Nephron progenitor cell (in vitro differentiated cells): ENCODE data around the gene UAP1L1.
A peak's percentile ranks its signal among the peaks of the same experiment; 100 is the strongest.
"Not testable (repeated sequence)": the region's sequence is repeated elsewhere in the genome, so short reads cannot be mapped to it uniquely, and the experiment has no call there.

Source experiments
- DNase-seq: peaks from one replicate; pipeline ENCODE4 v3.0.0; 2021
- H3K27ac Mint-ChIP-seq: 2 replicates; pipeline ENCODE4 v1.8.0; 2021; ENCODE audit warnings: mild to moderate bottlenecking, moderate library complexity, mixed read lengths
- H3K27me3 Mint-ChIP-seq: 2 replicates; pipeline ENCODE4 v1.8.0; 2021; ENCODE audit warnings: mild to moderate bottlenecking, low read depth, mixed read lengths; ENCODE audit not compliant: poor library complexity
- H3K36me3 Mint-ChIP-seq: 2 replicates; pipeline ENCODE4 v1.8.0; 2021; ENCODE audit warnings: low read depth, mixed read lengths
- H3K4me1 Mint-ChIP-seq: 2 replicates; pipeline ENCODE4 v1.8.0; 2021; ENCODE audit warnings: mixed read lengths
- H3K4me3 Mint-ChIP-seq: 2 replicates; pipeline ENCODE4 v1.8.0; 2021; ENCODE audit warnings: mild to moderate bottlenecking, moderate library complexity, mixed read lengths
- H3K9me3 Mint-ChIP-seq: 2 replicates; pipeline ENCODE4 v1.8.0; 2021; ENCODE audit warnings: mild to moderate bottlenecking, moderate library complexity, mixed read lengths
- CTCF ChIP-seq: fragments of 200-600 bp; sonication (generic); IDR thresholded peaks from 2 replicates; pipeline ENCODE4 v1.5.0; 2021; ENCODE audit warnings: antibody characterized with exemption

Gene UAP1L1

GRCh38 chr9:137031904-137032640, 45.2 kb upstream of the UAP1L1 start, which contains the start of gene FUT7:
FUT7 (minus strand) TSS chr9:137032088; CDS start chr9:137031991, 97 bp downstream.
- Mint-ChIP-seq H3K27ac (no peak within 1 kb of the TSS), H3K27me3 (peaks cover 12% of the 10 kb centered on the region), H3K9me3 (no peaks in the 10 kb centered on the region), H3K4me3 (no peak within 1 kb of the TSS), H3K4me1 (peaks cover 4% of the 10 kb centered on the region), H3K36me3 (no peaks in the 10 kb centered on the region)
- TF ChIP-seq CTCF, result no peak
- no peak for DNase-seq

DNA sequence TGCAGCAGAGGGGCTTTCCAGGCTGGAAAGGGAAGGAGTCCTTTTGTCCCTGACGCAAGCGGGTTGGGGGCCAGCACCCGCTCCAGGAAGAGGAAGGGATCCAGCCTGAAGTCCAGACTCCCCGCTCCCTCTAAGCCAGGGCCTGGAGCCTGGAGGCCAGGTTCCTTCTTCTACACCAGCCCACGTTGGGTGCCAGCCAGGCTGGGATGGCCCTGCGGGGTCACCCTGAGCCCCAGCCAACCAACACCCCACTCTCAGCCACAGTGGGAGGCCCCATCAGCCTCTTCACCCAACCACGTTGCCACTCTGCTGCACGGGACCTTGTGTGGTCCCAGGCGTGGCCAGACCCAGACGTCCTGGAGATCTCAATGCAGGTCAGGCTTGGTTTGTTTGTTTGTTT, 44.5 kb upstream of the UAP1L1 start:
- peaks cover 12% of the 10 kb centered on the region for H3K27me3 Mint-ChIP-seq
- H3K4me1 Mint-ChIP-seq, result no peaks in the 10 kb centered on the region
- no peak overlapping the region for H3K4me3 Mint-ChIP-seq
- H3K27ac Mint-ChIP-seq, result no peak overlapping the region
- no peaks in the 10 kb centered on the region for H3K36me3 Mint-ChIP-seq
- no peak for DNase-seq
- no peak for TF ChIP-seq CTCF
- no peaks in the 10 kb centered on the region for H3K9me3 Mint-ChIP-seq

- not testable (repeated sequence) for H3K27ac Mint-ChIP-seq, H3K36me3 Mint-ChIP-seq, DNase-seq, H3K9me3 Mint-ChIP-seq, H3K4me1 Mint-ChIP-seq, H3K4me3 Mint-ChIP-seq
- H3K27me3 Mint-ChIP-seq, result peaks cover 12% of the 10 kb centered on the region
Measured at GRCh38 chr9:137033481-137033880, 43.8 kb upstream of the UAP1L1 start.

- Mint-ChIP-seq H3K9me3 (no peaks in the 10 kb centered on the region), H3K36me3 (no peaks in the 10 kb centered on the region)
- no peak for DNase-seq
Measured at GRCh38 chr9:137034039-137034708, 43.1 kb upstream of the UAP1L1 start.

GRCh38 chr9:137034709-137035506, 42.4 kb upstream of the UAP1L1 start:
- peak; percentile 90 for TF ChIP-seq CTCF
- H3K4me3 Mint-ChIP-seq, result no peak overlapping the region
- no peaks in the 10 kb centered on the region for H3K9me3 Mint-ChIP-seq
- H3K27me3 Mint-ChIP-seq, result peaks cover 8% of the 10 kb centered on the region
- H3K36me3 Mint-ChIP-seq, result no peaks in the 10 kb centered on the region
- no peaks in the 10 kb centered on the region for H3K4me1 Mint-ChIP-seq
- peak; percentile 89 for DNase-seq
- no peak overlapping the region for H3K27ac Mint-ChIP-seq

More at GRCh38 chr9:137034039-137034708, 43.1 kb upstream of the UAP1L1 start:
- no peak for TF ChIP-seq CTCF
- no peak overlapping the region for H3K4me3 Mint-ChIP-seq
- H3K4me1 Mint-ChIP-seq, result no peaks in the 10 kb centered on the region
- no peak overlapping the region for H3K27ac Mint-ChIP-seq
- H3K27me3 Mint-ChIP-seq, result peaks cover 11% of the 10 kb centered on the region

DNA sequence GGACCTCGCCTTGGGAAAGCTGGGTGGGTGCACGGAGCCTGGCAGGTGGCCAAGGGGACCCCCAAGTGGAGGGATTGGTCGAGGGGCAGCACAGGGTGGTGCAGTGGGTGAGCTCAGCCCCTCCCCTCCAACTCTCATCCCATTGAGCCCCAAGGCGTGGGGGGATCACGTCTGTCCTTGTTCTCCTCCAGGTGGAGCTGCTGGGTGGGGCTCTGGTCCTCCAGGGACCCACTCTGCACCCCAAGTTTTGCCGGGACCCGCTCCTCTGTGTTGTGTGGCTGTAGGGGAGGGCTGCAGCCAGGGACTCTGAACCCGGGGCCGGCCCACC, 41.8 kb upstream of the UAP1L1 start:
- Mint-ChIP-seq H3K27me3 (peaks cover 8% of the 10 kb centered on the region), H3K4me3 (no peak overlapping the region), H3K36me3 (no peaks in the 10 kb centered on the region), H3K27ac (no peak overlapping the region), H3K9me3 (no peaks in the 10 kb centered on the region), H3K4me1 (no peaks in the 10 kb centered on the region)
- TF ChIP-seq CTCF, result peak; percentile 47
- no peak for DNase-seq
